ENCODE results near the gene KNDC1. TPM values are rescaled to one million over a fixed set of nuclear protein-coding genes. Genes with fewer than 3 reads are reported as not detected.

The KNDC1 gene
- total and polyA plus RNA-seq, 2 donors (not counting 1 experiment from before 2014, with no cell fraction given) = 0.17 to 0.45 TPM

DNA sequence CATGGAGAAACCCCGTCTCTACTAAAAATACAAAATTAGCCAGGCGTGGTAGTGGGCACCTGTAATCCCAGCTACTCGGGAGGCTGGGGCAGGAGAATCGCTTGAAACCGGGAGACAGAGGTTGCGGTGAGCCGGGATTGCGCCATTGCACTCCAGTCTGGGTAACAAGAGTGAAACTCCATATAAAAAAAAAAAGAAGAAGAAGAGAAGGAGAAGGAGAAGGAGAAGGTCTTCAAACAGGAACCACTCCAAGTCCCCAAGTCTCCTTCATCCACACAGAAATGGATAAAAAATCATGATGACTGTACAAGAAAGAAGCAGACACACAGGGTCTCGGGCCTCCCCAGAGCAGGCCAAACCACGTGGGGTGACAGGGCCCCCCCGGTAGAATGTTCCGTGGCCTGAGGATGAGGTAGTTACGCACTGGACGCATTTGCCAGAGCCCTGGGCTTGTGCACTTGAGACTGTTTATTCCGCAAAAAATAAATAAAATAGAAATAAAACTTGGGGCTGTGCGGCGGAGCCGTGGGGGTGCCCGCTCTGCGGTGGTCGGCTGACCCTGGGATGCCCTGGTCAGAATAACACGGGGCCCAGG is 93.4 kb downstream of the KNDC1 start:
- peaks cover 16 to 17% of the 10 kb centered on the region in 2 donors for H3K4me1 ChIP-seq (ENCODE audit: control insufficient read depth in 2 of 2, insufficient read depth in 2 of 2, low read length in 2 of 2)
- POLR2A ChIA-PET = no interaction called here
- H3K9me3 ChIP-seq (ENCODE audit: control extremely low read depth in 1 of 3, control insufficient read depth in 2 of 3, insufficient read depth in 1 of 3, low read length in 2 of 3) = no peaks in the 10 kb centered on the region
- no peaks in the 10 kb centered on the region for H3K27me3 ChIP-seq (replicated peaks in 1 of 4; ENCODE audit: control extremely low read depth in 1 of 4, control insufficient read depth in 3 of 4, insufficient read depth in 4 of 4, low read length in 3 of 4)
- intact Hi-C loops (cut with micrococcal nuclease) = no loop called here
- no peak overlapping the region for H3K27ac ChIP-seq (ENCODE audit: low read length in 2 of 2)
- H3K27me3 Mint-ChIP-seq = peaks cover 14% of the 10 kb centered on the region
- no peaks in the 10 kb centered on the region for H3K36me3 ChIP-seq (replicated peaks in 1 of 2; ENCODE audit: control extremely low read depth in 1 of 2, control insufficient read depth in 1 of 2, extremely low read depth in 1 of 2, insufficient read depth in 2 of 2, low read length in 1 of 2)
- no peak for DNase-seq
- H3K4me2 ChIP-seq (replicated peaks; ENCODE audit: low read depth, low read length, poor library complexity, severe bottlenecking) = no peak overlapping the region
- H3K4me3 Mint-ChIP-seq = no peak overlapping the region
- CTCF ChIA-PET = no interaction called here
- no peak overlapping the region for H2AFZ ChIP-seq (ENCODE audit: insufficient read depth, low read depth, low read length, poor library complexity, severe bottlenecking)
- no peak overlapping the region for H3K4me3 ChIP-seq (ENCODE audit: control extremely low read depth in 1 of 5, extremely low read depth in 1 of 5, insufficient read depth in 1 of 5, low read depth in 2 of 5, low read length in 4 of 5)
- peaks cover 14% of the 10 kb centered on the region for H3K4me1 Mint-ChIP-seq
- no peak overlapping the region for H3K27ac Mint-ChIP-seq
- no peak for ATAC-seq (ENCODE audit: low read depth)
- H3K9me3 Mint-ChIP-seq (ENCODE audit: insufficient read depth) = no peaks in the 10 kb centered on the region
- TF ChIP-seq EZH2 (IDR thresholded peaks at IDR 0.05; ENCODE audit: borderline replicate concordance, insufficient read depth, low read depth, low read length, poor library complexity, severe bottlenecking) (no peak), CTCF (IDR thresholded peaks at IDR 0.05) (no peak)
- no peak overlapping the region for H3K9ac ChIP-seq (ENCODE audit: low read length)
- WGBS (ENCODE audit: insufficient coverage) = 84% methylated on average over 13 of the region's 22 CpGs
- no peaks in the 10 kb centered on the region for H3K79me2 ChIP-seq (ENCODE audit: control insufficient read depth, insufficient read depth, low read length)
- H4K20me1 ChIP-seq (ENCODE audit: control insufficient read depth, insufficient read depth, low read length, poor library complexity, severe bottlenecking) = no peaks in the 10 kb centered on the region

DNA sequence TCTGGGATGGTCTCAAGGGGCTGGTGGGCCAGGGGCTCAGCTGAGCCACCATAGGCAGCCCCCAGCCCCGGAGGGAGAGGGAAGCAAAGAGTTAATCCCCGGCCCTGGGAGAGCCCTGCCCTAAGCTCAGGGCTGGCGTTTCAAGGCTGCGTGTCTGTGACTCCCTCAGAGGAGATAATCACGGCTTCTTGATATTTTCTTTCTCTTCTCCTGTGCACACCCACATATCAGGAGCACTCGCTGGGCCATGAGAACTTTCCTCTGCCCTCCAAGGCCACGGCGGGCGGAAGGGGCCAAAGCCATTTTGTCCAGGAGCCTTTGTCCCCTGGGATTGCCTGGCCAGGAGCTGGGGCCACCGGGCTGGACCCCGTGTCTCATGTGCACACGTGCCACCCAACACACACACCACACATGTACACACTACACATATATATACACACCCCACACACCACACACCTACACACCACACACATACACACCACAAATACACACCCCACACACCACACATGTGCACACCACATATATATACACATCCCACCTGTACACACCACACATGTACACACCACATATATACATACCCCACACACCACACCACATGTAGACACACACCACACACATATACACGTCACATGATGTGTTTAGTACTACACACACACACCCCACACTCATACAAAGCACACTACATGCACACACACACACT is 94.6 kb downstream of the KNDC1 start:
- no peaks in the 10 kb centered on the region for H3K27me3 ChIP-seq (replicated peaks in 1 of 4; ENCODE audit: control extremely low read depth in 1 of 4, control insufficient read depth in 3 of 4, insufficient read depth in 4 of 4, low read length in 3 of 4)
- DNase-seq = no peak
- no peak overlapping the region for H2AFZ ChIP-seq (ENCODE audit: insufficient read depth, low read depth, low read length, poor library complexity, severe bottlenecking)
- no peak overlapping the region for H3K27ac ChIP-seq (ENCODE audit: low read length in 2 of 2)
- no peaks in the 10 kb centered on the region for H3K79me2 ChIP-seq (ENCODE audit: control insufficient read depth, insufficient read depth, low read length)
- H3K4me1 ChIP-seq (ENCODE audit: control insufficient read depth in 2 of 2, insufficient read depth in 2 of 2, low read length in 2 of 2) = peaks cover 27 to 28% of the 10 kb centered on the region in 2 donors
- peaks cover 22% of the 10 kb centered on the region for H3K4me1 Mint-ChIP-seq
- no peaks in the 10 kb centered on the region for H3K9me3 Mint-ChIP-seq (ENCODE audit: insufficient read depth)
- WGBS (ENCODE audit: insufficient coverage) = 87% methylated on average over 13 of the region's 13 CpGs
- ChIA-PET POLR2A (no interaction called here), CTCF (no interaction called here)
- intact Hi-C loops (cut with micrococcal nuclease) = no loop called here
- no peak for ATAC-seq (ENCODE audit: low read depth)
- no peaks in the 10 kb centered on the region for H3K9me3 ChIP-seq (ENCODE audit: control extremely low read depth in 1 of 3, control insufficient read depth in 2 of 3, insufficient read depth in 1 of 3, low read length in 2 of 3)
- H3K4me3 ChIP-seq (ENCODE audit: control extremely low read depth in 1 of 5, extremely low read depth in 1 of 5, insufficient read depth in 1 of 5, low read depth in 2 of 5, low read length in 4 of 5) = no peak overlapping the region
- H3K36me3 ChIP-seq (replicated peaks in 1 of 2; ENCODE audit: control extremely low read depth in 1 of 2, control insufficient read depth in 1 of 2, extremely low read depth in 1 of 2, insufficient read depth in 2 of 2, low read length in 1 of 2) = no peaks in the 10 kb centered on the region
- H3K27ac Mint-ChIP-seq = no peak overlapping the region
- H4K20me1 ChIP-seq (ENCODE audit: control insufficient read depth, insufficient read depth, low read length, poor library complexity, severe bottlenecking) = no peaks in the 10 kb centered on the region
- TF ChIP-seq EZH2 (IDR thresholded peaks at IDR 0.05; ENCODE audit: borderline replicate concordance, insufficient read depth, low read depth, low read length, poor library complexity, severe bottlenecking) = no peak
- no peak for TF ChIP-seq CTCF (IDR thresholded peaks at IDR 0.05)
- no peak overlapping the region for H3K9ac ChIP-seq (ENCODE audit: low read length)
- H3K27me3 Mint-ChIP-seq = peaks cover 10% of the 10 kb centered on the region
- H3K4me3 Mint-ChIP-seq = no peak overlapping the region
- no peak overlapping the region for H3K4me2 ChIP-seq (replicated peaks; ENCODE audit: low read depth, low read length, poor library complexity, severe bottlenecking)
